Endothelial cell of umbilical vein (primary cell): ENCODE results near the gene MED15.

ENCODE experiments used
- EZH2 ChIP-seq: IDR thresholded peaks from 2 replicates; pipeline ENCODE4 v1.6.1; 2012; ENCODE audit warnings: borderline replicate concordance, low read depth, mild to moderate bottlenecking, moderate library complexity, low read length, inconsistent platforms; ENCODE audit not compliant: severe bottlenecking
- JUN ChIP-seq: IDR thresholded peaks from 2 replicates; pipeline ENCODE4 v1.6.1; 2011; ENCODE audit warnings: borderline replicate concordance, low read depth; ENCODE audit not compliant: insufficient read length, insufficient read depth
- MYC ChIP-seq: IDR thresholded peaks from one replicate; pipeline ENCODE4 v1.6.1; 2011; ENCODE audit warnings: mild to moderate bottlenecking, low read depth, low read length
- POLR2A ChIP-seq: IDR thresholded peaks from 2 replicates; pipeline ENCODE4 v1.6.1; 2012; ENCODE audit warnings: low read depth, mild to moderate bottlenecking, control low read depth, low read length
- POLR2AphosphoS5 ChIP-seq: IDR thresholded peaks from 2 replicates; pipeline ENCODE4 v1.6.1; 2012; ENCODE audit warnings: low read depth, mild to moderate bottlenecking, control low read depth, low read length, moderate library complexity; ENCODE audit not compliant: insufficient read depth
- TF ChIP-seq, protein P1 (sequence below), 2 donors: IDR thresholded peaks; 1 replicate in 1 of 2; 2 replicates in 1 of 2; pipeline ENCODE4 v1.5.1; 2011; ENCODE audit warnings: low read length in 2 of 2, mild to moderate bottlenecking in 2 of 2, moderate library complexity in 2 of 2, control low read depth in 1 of 2, inconsistent platforms in 1 of 2, low read depth in 1 of 2; ENCODE audit not compliant: insufficient read depth in 1 of 2; ENCODE audit errors: extremely low read depth in 1 of 2

DNA sequence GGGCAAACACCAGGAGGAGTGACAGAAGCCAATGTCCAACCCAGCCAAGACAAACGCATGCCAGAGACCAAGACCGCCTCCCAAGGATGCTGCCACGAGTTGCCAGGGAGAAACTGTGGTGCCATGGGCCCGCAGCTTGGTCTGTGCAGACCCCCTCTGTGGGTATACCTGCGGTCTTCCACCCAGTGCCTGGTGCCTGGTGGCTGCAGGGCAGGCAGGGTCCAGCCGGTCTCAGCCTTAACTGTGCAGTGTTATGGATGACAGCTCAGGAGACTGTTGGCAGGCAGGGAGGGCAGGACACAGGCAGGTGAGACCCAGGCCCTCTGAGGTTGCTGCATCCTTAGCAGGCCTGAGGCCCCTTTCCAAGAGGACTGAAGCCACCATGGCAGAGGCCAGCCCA lies 97.9 kb downstream of the MED15 start:
- TF ChIP-seq, protein P1, sequence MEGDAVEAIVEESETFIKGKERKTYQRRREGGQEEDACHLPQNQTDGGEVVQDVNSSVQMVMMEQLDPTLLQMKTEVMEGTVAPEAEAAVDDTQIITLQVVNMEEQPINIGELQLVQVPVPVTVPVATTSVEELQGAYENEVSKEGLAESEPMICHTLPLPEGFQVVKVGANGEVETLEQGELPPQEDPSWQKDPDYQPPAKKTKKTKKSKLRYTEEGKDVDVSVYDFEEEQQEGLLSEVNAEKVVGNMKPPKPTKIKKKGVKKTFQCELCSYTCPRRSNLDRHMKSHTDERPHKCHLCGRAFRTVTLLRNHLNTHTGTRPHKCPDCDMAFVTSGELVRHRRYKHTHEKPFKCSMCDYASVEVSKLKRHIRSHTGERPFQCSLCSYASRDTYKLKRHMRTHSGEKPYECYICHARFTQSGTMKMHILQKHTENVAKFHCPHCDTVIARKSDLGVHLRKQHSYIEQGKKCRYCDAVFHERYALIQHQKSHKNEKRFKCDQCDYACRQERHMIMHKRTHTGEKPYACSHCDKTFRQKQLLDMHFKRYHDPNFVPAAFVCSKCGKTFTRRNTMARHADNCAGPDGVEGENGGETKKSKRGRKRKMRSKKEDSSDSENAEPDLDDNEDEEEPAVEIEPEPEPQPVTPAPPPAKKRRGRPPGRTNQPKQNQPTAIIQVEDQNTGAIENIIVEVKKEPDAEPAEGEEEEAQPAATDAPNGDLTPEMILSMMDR (IDR thresholded peaks at IDR 0.05; ENCODE audit: extremely low read depth in 1 of 2, insufficient read depth in 1 of 2, low read depth in 1 of 2, low read length in 2 of 2), result no peak
- no peak for TF ChIP-seq POLR2A
- TF ChIP-seq POLR2AphosphoS5, result no peak
- TF ChIP-seq MYC, result no peak
- no peak for TF ChIP-seq EZH2
- no peak for TF ChIP-seq JUN
